Ecto neural progenitor cell (in vitro differentiated cells): ENCODE results near the gene CERS5.
"Not testable (repeated sequence)": the region's sequence is repeated elsewhere in the genome, so short reads cannot be mapped to it uniquely, and the experiment has no call there.

Experiments
- DNase-seq: peaks from one replicate; pipeline ENCODE4 v3.0.0-alpha.2; 2018; ENCODE audit warnings: low spot score

Gene CERS5

GRCh38 chr12:50102646-50103309, 64.4 kb downstream of the CERS5 start:
- no peak for DNase-seq

- DNase-seq: no peak
These were observed 65.0 kb downstream of the CERS5 start for GRCh38 chr12:50102131-50102531.

GRCh38 chr12:50101663-50102062, 65.5 kb downstream of the CERS5 start:
- DNase-seq: no peak

- DNase-seq: no peak
These were observed 66.6 kb downstream of the CERS5 start for GRCh38 chr12:50100561-50100960.

- DNase-seq: no peak
These were observed 67.7 kb downstream of the CERS5 start for GRCh38 chr12:50099302-50100008.

GRCh38 chr12:50097952-50098351, 69.2 kb downstream of the CERS5 start:
- DNase-seq: no peak

GRCh38 chr12:50090391-50090790, 76.8 kb downstream of the CERS5 start:
- no peak for DNase-seq

- no peak for DNase-seq
These were observed 77.4 kb downstream of the CERS5 start for GRCh38 chr12:50089730-50090129.

GRCh38 chr12:50088577-50089335, 78.4 kb downstream of the CERS5 start:
- peak; percentile 61 for DNase-seq

GRCh38 chr12:50087995-50088394, 79.2 kb downstream of the CERS5 start:
- no peak for DNase-seq

GRCh38 chr12:50087151-50087550, 80.0 kb downstream of the CERS5 start:
- no peak for DNase-seq

- no peak for DNase-seq
These were observed 81.0 kb downstream of the CERS5 start for GRCh38 chr12:50086148-50086547.

GRCh38 chr12:50085615-50086072, 81.5 kb downstream of the CERS5 start:
- no peak for DNase-seq

- peak; percentile 99 for DNase-seq
These were observed 82.2 kb downstream of the CERS5 start, which contains the start of gene SMARCD1 for GRCh38 chr12:50084775-50085614. Gene SMARCD1 (plus strand): TSS chr12:50085342. CDS start chr12:50085370, 28 bp downstream.

- not testable (repeated sequence) for DNase-seq
These were observed 82.8 kb downstream of the CERS5 start for GRCh38 chr12:50084409-50084774.

GRCh38 chr12:50083301-50083700, 83.9 kb downstream of the CERS5 start:
- DNase-seq: no peak

GRCh38 chr12:50082644-50083043, 84.5 kb downstream of the CERS5 start:
- DNase-seq: no peak

GRCh38 chr12:50081096-50081808, 85.9 kb downstream of the CERS5 start:
- peak; percentile 55 for DNase-seq

GRCh38 chr12:50079771-50080170, 87.4 kb downstream of the CERS5 start:
- no peak for DNase-seq
